ENCODE data around the gene CTSF.
"Not testable (repeated sequence)": the region's sequence is repeated elsewhere in the genome, so short reads cannot be mapped to it uniquely, and the experiment has no call there.

DNA sequence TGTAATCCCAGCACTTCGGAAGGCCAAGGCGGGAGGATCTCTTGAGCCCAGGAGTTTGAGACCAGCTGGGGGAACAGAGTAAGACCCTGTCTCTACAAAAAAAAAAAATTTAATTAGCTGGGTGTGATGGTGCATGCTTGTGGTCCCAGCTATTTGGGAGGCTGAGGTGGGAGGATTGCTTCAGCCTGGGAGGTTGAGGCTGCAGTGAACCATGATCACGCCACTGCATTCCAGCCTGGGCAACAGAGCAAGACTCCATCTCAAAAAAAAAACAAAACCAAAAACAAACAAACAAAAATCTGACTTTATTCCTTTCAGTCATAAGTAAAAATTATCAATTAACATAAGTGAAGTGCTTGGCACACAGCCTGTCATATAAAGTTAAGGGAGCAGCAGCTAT lies 38.2 kb upstream of the CTSF start:
- TF ChIP-seq, protein P1, sequence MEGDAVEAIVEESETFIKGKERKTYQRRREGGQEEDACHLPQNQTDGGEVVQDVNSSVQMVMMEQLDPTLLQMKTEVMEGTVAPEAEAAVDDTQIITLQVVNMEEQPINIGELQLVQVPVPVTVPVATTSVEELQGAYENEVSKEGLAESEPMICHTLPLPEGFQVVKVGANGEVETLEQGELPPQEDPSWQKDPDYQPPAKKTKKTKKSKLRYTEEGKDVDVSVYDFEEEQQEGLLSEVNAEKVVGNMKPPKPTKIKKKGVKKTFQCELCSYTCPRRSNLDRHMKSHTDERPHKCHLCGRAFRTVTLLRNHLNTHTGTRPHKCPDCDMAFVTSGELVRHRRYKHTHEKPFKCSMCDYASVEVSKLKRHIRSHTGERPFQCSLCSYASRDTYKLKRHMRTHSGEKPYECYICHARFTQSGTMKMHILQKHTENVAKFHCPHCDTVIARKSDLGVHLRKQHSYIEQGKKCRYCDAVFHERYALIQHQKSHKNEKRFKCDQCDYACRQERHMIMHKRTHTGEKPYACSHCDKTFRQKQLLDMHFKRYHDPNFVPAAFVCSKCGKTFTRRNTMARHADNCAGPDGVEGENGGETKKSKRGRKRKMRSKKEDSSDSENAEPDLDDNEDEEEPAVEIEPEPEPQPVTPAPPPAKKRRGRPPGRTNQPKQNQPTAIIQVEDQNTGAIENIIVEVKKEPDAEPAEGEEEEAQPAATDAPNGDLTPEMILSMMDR (IDR thresholded peaks at IDR 0.05 in 4 of 5, conservative IDR thresholded peaks at IDR 0.05 in 1 of 5): not testable (repeated sequence)
- not testable (repeated sequence) for TF ChIP-seq POLR2A (IDR thresholded peaks at IDR 0.05)

Measured in gastrocnemius medialis (tissue), 4 donors.